HepG2 (cell line): ENCODE results near the gene ITPR1. TPM values are rescaled to one million over a fixed set of nuclear protein-coding genes. Genes with fewer than 3 reads are reported as not detected.

Source experiments
- ATAC-seq: fragments of 200-7000 bp; cut with Tn5 transposase; 3 replicates; pipeline ENCODE4 v1.9.1; 2020; ENCODE audit warnings: mild to moderate bottlenecking, moderate library complexity
- BruUV-seq: library from RNA; stranded (reverse); fragments of 400-500 nt; replicated peaks from 2 replicates; lab custom pipeline; 2021; lab: Mats Ljungman, UMichigan
- CTCF ChIA-PET: fragments of 300-600 bp; formaldehyde crosslinking; extraction: SDS; loops from one replicate; lab custom pipeline; 2021; ENCODE audit warnings: low total read pairs, inconsistent platforms, low intra/inter-chr PET ratio; lab: Yijun Ruan, JAX
- POLR2A ChIA-PET: fragments of 350-600 bp; sonication (Branson Sonifier 250); formaldehyde crosslinking; loops from one replicate; lab custom pipeline; 2020; ENCODE audit warnings: antibody characterized with exemption, inconsistent platforms; lab: Yijun Ruan, JAX
- DNase-seq: peaks from one replicate; pipeline ENCODE4 v3.0.0-alpha.2; 2015; ENCODE audit warnings: low spot score
- FAIRE-seq: peaks from 3 replicates; lab custom pipeline; 2011; peaks lifted over from hg19 to GRCh38; lab: Jason Lieb, UNC
- H2AFZ ChIP-seq: one replicate; pipeline ENCODE4 v1.6.1; 2011; ENCODE audit warnings: low read length, inconsistent platforms
- H3K27ac ChIP-seq: fragments of 300-600 bp; 3 replicates; pipeline ENCODE4 v1.8.0; 2011; ENCODE audit warnings: mixed run types, mild to moderate bottlenecking, mixed read lengths, low read length, inconsistent platforms; ENCODE audit not compliant: insufficient read depth; ENCODE audit errors: extremely low read length
- H3K27me3 ChIP-seq, 2 experiments: fragments of 200-600 bp in 1 of 2; 2 replicates in 1 of 2; 3 replicates in 1 of 2; pipeline versions ENCODE4 v1.6.0 to v1.8.0; 2011; ENCODE audit warnings: low read length in 2 of 2, mild to moderate bottlenecking in 2 of 2, moderate library complexity in 2 of 2, inconsistent platforms in 1 of 2; ENCODE audit not compliant: insufficient read depth in 2 of 2, control insufficient read depth in 1 of 2
- H3K36me3 ChIP-seq, 2 experiments: fragments of 200-600 bp in 1 of 2; replicated peaks in 1 of 2; 2 replicates in 1 of 2; 3 replicates in 1 of 2; pipeline versions ENCODE4 v1.5.1 to v1.8.0; 2011; ENCODE audit warnings: low read length in 2 of 2, inconsistent platforms in 1 of 2; ENCODE audit not compliant: insufficient read depth in 2 of 2, control insufficient read depth in 1 of 2
- H3K4me1 ChIP-seq: 2 replicates; pipeline ENCODE4 v1.5.1; 2012; ENCODE audit warnings: low read length, inconsistent platforms; ENCODE audit not compliant: insufficient read depth
- H3K4me2 ChIP-seq: 2 replicates; pipeline ENCODE4 v1.6.0; 2011; ENCODE audit warnings: low read depth, low read length, inconsistent platforms
- H3K4me3 ChIP-seq, 3 experiments: fragments of 200-600 bp in 1 of 3; sonication (generic), shearing (Covaris generic) in 1 of 3; replicated peaks in 1 of 3; 2 replicates each; pipeline ENCODE4 v1.5.1; 2011 to 2016; ENCODE audit warnings: low read length in 3 of 3, inconsistent platforms in 2 of 3, low read depth in 2 of 3, mild to moderate bottlenecking in 2 of 3, control low read depth in 1 of 3, mixed read lengths in 1 of 3; ENCODE audit not compliant: insufficient read depth in 1 of 3
- H3K79me2 ChIP-seq: one replicate; pipeline ENCODE4 v1.6.1; 2011; ENCODE audit warnings: low read length, inconsistent platforms; ENCODE audit not compliant: insufficient read depth
- H3K9ac ChIP-seq: 2 replicates; pipeline ENCODE4 v1.6.0; 2011; ENCODE audit warnings: mild to moderate bottlenecking, low read depth, low read length, inconsistent platforms; ENCODE audit not compliant: insufficient read depth
- H3K9me3 ChIP-seq: 2 replicates; pipeline ENCODE4 v1.5.1; 2012; ENCODE audit warnings: mild to moderate bottlenecking, low read length
- H4K20me1 ChIP-seq: 2 replicates; pipeline ENCODE4 v1.6.0; 2011; ENCODE audit warnings: inconsistent platforms, mild to moderate bottlenecking, low read length, moderate library complexity; ENCODE audit not compliant: insufficient read depth
- AGO1 ChIP-seq: fragments of 200-400 bp; formaldehyde crosslinking; IDR thresholded peaks from 2 replicates; pipeline ENCODE4 v1.6.1; 2017; ENCODE audit warnings: mild to moderate bottlenecking, low read depth, low read length, moderate library complexity; ENCODE audit not compliant: poor library complexity, severe bottlenecking
- DMAP1 ChIP-seq: IDR thresholded peaks from 2 replicates; pipeline ENCODE4 v1.6.1; 2016
- HNRNPK ChIP-seq: fragments of 200-400 bp; formaldehyde crosslinking; IDR thresholded peaks from 2 replicates; pipeline ENCODE4 v1.6.1; 2018; ENCODE audit warnings: low read length, low read depth, moderate library complexity, mild to moderate bottlenecking; ENCODE audit not compliant: poor library complexity, severe bottlenecking
- ISL2 ChIP-seq: sonication (generic); formaldehyde crosslinking; IDR thresholded peaks from 2 replicates; pipeline ENCODE4 v1.5.0; 2020; ENCODE audit warnings: missing genetic modification reagents
- KAT7 ChIP-seq: IDR thresholded peaks from 2 replicates; pipeline ENCODE4 v1.6.1; 2018; ENCODE audit warnings: borderline replicate concordance, missing compliant biosample characterization
- POLR2A ChIP-seq, 2 experiments: IDR thresholded peaks; 2 replicates each; pipeline ENCODE4 v1.6.1; 2011; ENCODE audit warnings: low read depth in 2 of 2, low read length in 2 of 2, mild to moderate bottlenecking in 1 of 2, moderate library complexity in 1 of 2; ENCODE audit not compliant: insufficient read depth in 1 of 2
- TBX2 ChIP-seq: sonication (generic); formaldehyde crosslinking; IDR thresholded peaks from 2 replicates; pipeline ENCODE4 v1.5.0; 2020; ENCODE audit warnings: missing genetic modification reagents, mild to moderate bottlenecking, borderline replicate concordance
- ZNF160 ChIP-seq: sonication (generic); formaldehyde crosslinking; IDR thresholded peaks from 2 replicates; pipeline ENCODE4 v1.8.0; 2022; ENCODE audit warnings: mild to moderate bottlenecking, inconsistent platforms, missing genetic modification reagents
- ZNF501 ChIP-seq: sonication (generic); formaldehyde crosslinking; IDR thresholded peaks from 2 replicates; pipeline ENCODE4 v1.5.1; 2020; ENCODE audit warnings: mild to moderate bottlenecking, moderate library complexity, missing genetic modification reagents
- ZNF850 ChIP-seq: sonication (generic); formaldehyde crosslinking; conservative IDR thresholded peaks from 2 replicates; pipeline ENCODE4 v1.9.0; 2021; ENCODE audit warnings: mild to moderate bottlenecking, missing genetic modification reagents
- WGBS: methylation state at CpG from one replicate; pipeline ENCODE4 v1.1.6; 2017; ENCODE audit warnings: low lambda C conversion rate; 5-methylcytosine and 5-hydroxymethylcytosine counted together
- in situ Hi-C: cut with HindIII; loops from 2 replicates; pipeline ENCODE4 v1.10.0; 2017; ENCODE audit warnings: low pct_unique_long_range_greater_than_20kb; ENCODE audit not compliant: extremely low pct_ligation_motif_present
- intact Hi-C: fragments of 100-400 bp; cut with micrococcal nuclease; formaldehyde crosslinking; loops from one replicate; pipeline ENCODE4 v1.10.0; 2022; ENCODE audit not compliant: unreplicated experiment
- polyA plus RNA-seq, 8 experiments: library from polyadenylated mRNA; depleted of rRNA in 3 of 8; stranded (reverse) in 7 of 8; unstranded in 1 of 8; fragments of >200 nt; fragmentation: Illumina TruSeq in 4 of 8; extraction: Trizol in 4 of 8; gene quantifications; 2 replicates each; pipeline versions ENCODE4 v1.2.1 to v1.2.3, GENCODE V29; 2011 to 2016; ENCODE audit warnings: low read depth in 4 of 8, missing spikeins in 1 of 8, mixed read lengths in 1 of 8; ENCODE audit not compliant: insufficient read depth in 1 of 8
- total RNA-seq, 5 experiments: library from RNA; depleted of rRNA; stranded (reverse); fragments of >200 nt; fragmentation: Illumina TruSeq; extraction: Trizol; gene quantifications; 2 replicates each; pipeline ENCODE4 v1.2.3, GENCODE V29; 2016; ENCODE audit warnings: low read depth in 1 of 5
- TF ChIP-seq, protein P1 (sequence below): sonication (generic); formaldehyde crosslinking; IDR thresholded peaks from 2 replicates; pipeline ENCODE4 v1.5.0; 2020; ENCODE audit warnings: mild to moderate bottlenecking, missing genetic modification reagents
- TF ChIP-seq, protein P2 (sequence below): sonication (generic); formaldehyde crosslinking; IDR thresholded peaks from 2 replicates; pipeline ENCODE4 v1.5.1; 2020; ENCODE audit warnings: missing genetic modification reagents, mild to moderate bottlenecking, borderline replicate concordance
- TF ChIP-seq, protein P3 (sequence below): sonication (generic); formaldehyde crosslinking; IDR thresholded peaks from 2 replicates; pipeline ENCODE4 v1.8.1; 2023; ENCODE audit warnings: missing genetic modification reagents, inconsistent platforms, borderline replicate concordance
- TF ChIP-seq, protein P4 (sequence below): sonication (generic); formaldehyde crosslinking; IDR thresholded peaks from 2 replicates; pipeline ENCODE4 v1.9.0; 2022; ENCODE audit warnings: low read depth, missing genetic modification reagents
- TF ChIP-seq, protein P5 (sequence below): IDR thresholded peaks from 2 replicates; pipeline ENCODE4 v1.6.1; 2016; ENCODE audit warnings: control low read depth

The ITPR1 gene
- total and polyA plus RNA-seq, 2 of the 13 experiments (the other 11 are each of a cell fraction or from before 2014, with no cell fraction given): 10.0 to 11.4 TPM

DNA sequence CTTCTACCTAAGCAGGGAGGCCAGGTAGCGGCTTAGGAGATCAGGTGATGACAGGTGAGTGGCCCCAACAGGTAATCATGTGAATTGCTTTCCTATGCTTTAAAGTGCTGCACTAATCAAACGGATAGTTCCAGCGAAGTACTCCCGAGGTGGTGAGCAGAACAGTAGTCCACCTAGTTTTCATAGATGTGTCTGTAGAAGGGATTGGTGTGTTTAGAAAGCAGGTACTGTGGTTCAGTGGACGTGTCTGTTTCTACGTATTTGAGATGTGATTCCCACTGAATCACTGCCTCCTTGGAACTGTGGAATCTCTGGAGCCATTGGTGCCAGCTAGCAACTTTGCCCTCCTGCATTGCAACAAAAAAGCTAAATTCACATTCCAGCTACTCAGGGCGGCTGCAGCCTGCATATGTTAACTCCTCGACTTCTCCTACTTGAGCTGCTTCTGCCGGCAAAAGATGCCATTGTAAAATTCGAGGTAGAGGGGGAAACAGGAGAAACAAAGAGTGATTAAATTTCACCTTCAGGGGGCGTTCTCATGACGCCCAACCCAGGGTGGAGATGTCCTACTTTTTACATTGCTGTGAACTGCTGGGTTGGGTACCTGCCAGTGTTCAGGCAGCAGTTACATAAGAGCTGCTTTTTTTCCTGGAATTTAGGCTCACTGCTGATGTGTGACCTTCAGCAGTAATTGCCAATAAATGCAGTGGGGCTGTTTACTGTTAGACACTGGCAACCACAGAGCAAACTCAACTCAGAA lies 227.3 kb downstream of the ITPR1 start:
- Histone ChIP-seq H2AFZ (no peak overlapping the region), H3K79me2 (no peaks in the 10 kb centered on the region), H4K20me1 (no peaks in the 10 kb centered on the region), H3K4me1 (peaks cover 36% of the 10 kb centered on the region), H3K9me3 (no peaks in the 10 kb centered on the region), H3K36me3 (peaks cover 0 to 1% of the 10 kb centered on the region in 2 experiments; a peak in 2 of 5 replicates), H3K4me3 (no peak overlapping the region), H3K27me3 (no peaks in the 10 kb centered on the region), H3K4me2 (no peak overlapping the region), H3K27ac (no peak overlapping the region), H3K9ac (no peak overlapping the region)
- DNase-seq: peak; percentile 75
- CTCF ChIA-PET: interaction anchor here (0.9 to 2.7 kb wide), 4 partner anchors 256 to 337 kb away, joined by 3 to 15 read pairs (median 7); no protein-coding TSS in a partner anchor
- 67% methylated on average over 12 of the region's 12 CpGs for WGBS
- peak; percentile 78 for ATAC-seq
- in situ Hi-C loops: loop anchor here (5.0 kb wide), 1 partner anchor 332 kb away; no protein-coding TSS in a partner anchor
- intact Hi-C loops: loop anchor here (1.0 kb wide), 1 partner anchor 256 kb away; no protein-coding TSS in a partner anchor
- no TSS peak for BruUV-seq
- POLR2A ChIA-PET: interaction anchor here (0.6 to 1.4 kb wide), 3 partner anchors 258 to 403 kb away, joined by 3 to 5 read pairs (median 4); no protein-coding TSS in a partner anchor
- FAIRE-seq: peak; percentile 87
- TF ChIP-seq, protein P1, sequence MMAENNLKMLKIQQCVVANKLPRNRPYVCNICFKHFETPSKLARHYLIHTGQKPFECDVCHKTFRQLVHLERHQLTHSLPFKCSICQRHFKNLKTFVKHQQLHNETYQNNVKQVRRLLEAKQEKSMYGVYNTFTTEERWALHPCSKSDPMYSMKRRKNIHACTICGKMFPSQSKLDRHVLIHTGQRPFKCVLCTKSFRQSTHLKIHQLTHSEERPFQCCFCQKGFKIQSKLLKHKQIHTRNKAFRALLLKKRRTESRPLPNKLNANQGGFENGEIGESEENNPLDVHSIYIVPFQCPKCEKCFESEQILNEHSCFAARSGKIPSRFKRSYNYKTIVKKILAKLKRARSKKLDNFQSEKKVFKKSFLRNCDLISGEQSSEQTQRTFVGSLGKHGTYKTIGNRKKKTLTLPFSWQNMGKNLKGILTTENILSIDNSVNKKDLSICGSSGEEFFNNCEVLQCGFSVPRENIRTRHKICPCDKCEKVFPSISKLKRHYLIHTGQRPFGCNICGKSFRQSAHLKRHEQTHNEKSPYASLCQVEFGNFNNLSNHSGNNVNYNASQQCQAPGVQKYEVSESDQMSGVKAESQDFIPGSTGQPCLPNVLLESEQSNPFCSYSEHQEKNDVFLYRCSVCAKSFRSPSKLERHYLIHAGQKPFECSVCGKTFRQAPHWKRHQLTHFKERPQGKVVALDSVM: no peak
- TF ChIP-seq POLR2A (IDR thresholded peaks at IDR 0.05; ENCODE audit: insufficient read depth in 1 of 2, low read depth in 2 of 2, low read length in 2 of 2): no peak
- TF ChIP-seq ZNF160: no peak
- no peak for TF ChIP-seq ISL2
- TF ChIP-seq, protein P2, sequence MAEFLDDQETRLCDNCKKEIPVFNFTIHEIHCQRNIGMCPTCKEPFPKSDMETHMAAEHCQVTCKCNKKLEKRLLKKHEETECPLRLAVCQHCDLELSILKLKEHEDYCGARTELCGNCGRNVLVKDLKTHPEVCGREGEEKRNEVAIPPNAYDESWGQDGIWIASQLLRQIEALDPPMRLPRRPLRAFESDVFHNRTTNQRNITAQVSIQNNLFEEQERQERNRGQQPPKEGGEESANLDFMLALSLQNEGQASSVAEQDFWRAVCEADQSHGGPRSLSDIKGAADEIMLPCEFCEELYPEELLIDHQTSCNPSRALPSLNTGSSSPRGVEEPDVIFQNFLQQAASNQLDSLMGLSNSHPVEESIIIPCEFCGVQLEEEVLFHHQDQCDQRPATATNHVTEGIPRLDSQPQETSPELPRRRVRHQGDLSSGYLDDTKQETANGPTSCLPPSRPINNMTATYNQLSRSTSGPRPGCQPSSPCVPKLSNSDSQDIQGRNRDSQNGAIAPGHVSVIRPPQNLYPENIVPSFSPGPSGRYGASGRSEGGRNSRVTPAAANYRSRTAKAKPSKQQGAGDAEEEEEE (CRISPR knock-in tag): no peak
- no peak for TF ChIP-seq AGO1
- TF ChIP-seq ZNF850: no peak
- no peak for TF ChIP-seq HNRNPK
- no peak for TF ChIP-seq DMAP1 (CRISPR knock-in tag)
- no peak for TF ChIP-seq KAT7 (CRISPR knock-in tag)
- TF ChIP-seq, protein P3, sequence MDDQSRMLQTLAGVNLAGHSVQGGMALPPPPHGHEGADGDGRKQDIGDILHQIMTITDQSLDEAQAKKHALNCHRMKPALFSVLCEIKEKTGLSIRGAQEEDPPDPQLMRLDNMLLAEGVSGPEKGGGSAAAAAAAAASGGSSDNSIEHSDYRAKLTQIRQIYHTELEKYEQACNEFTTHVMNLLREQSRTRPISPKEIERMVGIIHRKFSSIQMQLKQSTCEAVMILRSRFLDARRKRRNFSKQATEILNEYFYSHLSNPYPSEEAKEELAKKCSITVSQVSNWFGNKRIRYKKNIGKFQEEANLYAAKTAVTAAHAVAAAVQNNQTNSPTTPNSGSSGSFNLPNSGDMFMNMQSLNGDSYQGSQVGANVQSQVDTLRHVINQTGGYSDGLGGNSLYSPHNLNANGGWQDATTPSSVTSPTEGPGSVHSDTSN: no peak
- TF ChIP-seq, protein P4, sequence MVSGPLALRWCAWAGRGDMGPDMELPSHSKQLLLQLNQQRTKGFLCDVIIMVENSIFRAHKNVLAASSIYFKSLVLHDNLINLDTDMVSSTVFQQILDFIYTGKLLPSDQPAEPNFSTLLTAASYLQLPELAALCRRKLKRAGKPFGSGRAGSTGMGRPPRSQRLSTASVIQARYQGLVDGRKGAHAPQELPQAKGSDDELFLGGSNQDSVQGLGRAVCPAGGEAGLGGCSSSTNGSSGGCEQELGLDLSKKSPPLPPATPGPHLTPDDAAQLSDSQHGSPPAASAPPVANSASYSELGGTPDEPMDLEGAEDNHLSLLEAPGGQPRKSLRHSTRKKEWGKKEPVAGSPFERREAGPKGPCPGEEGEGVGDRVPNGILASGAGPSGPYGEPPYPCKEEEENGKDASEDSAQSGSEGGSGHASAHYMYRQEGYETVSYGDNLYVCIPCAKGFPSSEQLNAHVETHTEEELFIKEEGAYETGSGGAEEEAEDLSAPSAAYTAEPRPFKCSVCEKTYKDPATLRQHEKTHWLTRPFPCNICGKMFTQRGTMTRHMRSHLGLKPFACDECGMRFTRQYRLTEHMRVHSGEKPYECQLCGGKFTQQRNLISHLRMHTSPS (CRISPR knock-in tag): no peak
- no peak for TF ChIP-seq ZNF501
- TF ChIP-seq, protein P5, sequence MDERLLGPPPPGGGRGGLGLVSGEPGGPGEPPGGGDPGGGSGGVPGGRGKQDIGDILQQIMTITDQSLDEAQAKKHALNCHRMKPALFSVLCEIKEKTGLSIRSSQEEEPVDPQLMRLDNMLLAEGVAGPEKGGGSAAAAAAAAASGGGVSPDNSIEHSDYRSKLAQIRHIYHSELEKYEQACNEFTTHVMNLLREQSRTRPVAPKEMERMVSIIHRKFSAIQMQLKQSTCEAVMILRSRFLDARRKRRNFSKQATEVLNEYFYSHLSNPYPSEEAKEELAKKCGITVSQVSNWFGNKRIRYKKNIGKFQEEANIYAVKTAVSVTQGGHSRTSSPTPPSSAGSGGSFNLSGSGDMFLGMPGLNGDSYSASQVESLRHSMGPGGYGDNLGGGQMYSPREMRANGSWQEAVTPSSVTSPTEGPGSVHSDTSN (CRISPR knock-in tag): no peak
- peak; percentile 57; the same call in 1 of the 2 replicates for TF ChIP-seq TBX2
